ENCODE measurements around the gene GSN. TPM values are rescaled to one million over a fixed set of nuclear protein-coding genes. Genes with fewer than 3 reads are reported as not detected.

GSN gene
- total and polyA plus RNA-seq, 10 of the 15 experiments (the other 5 are each of a cell fraction or from before 2014, with no cell fraction given) = 0.66 to 9.2 (median 6.2) TPM

DNA sequence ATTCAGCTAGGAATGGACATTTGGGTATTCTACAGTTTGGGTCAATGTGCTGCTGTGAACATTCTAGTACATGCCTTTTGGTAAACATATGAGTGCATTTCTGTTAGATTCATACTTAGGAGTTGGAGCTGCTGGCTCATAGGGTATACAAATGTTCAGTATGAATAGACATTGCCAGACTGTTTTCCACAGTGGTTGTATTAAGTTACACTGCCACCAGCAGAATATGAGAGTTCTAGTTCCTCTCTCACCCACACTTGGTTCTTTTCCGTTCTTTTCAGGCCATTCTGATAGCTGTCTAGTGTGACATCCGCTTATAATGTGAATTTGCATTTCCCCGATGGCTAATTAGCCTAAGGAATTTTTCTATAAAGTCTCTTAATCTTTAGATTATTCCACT lies 77.1 kb downstream of the GSN start:
- DNase-seq (ENCODE audit: low read depth, low spot score) (no peak), FAIRE-seq (no peak), ATAC-seq (no peak)
- H3K4me3 ChIP-seq = no peak overlapping the region
- H3K79me2 ChIP-seq (ENCODE audit: control insufficient read depth, insufficient read depth, low read length) = no peaks in the 10 kb centered on the region
- no peak overlapping the region for H3K9ac ChIP-seq (ENCODE audit: control insufficient read depth, insufficient read depth, low read length)
- in situ Hi-C loops (cut with MboI) = no loop called here
- no peak overlapping the region for H2AFZ ChIP-seq (ENCODE audit: control insufficient read depth, low read depth, low read length)
- no peaks in the 10 kb centered on the region for H4K20me1 ChIP-seq (ENCODE audit: control insufficient read depth, insufficient read depth)
- SMC1A ChIA-PET (ENCODE audit: uncharacterized antibody, unreplicated experiment) = interaction anchor here (1.6 to 2.2 kb wide), 3 partner anchors 14 to 25 kb away, joined by 3 to 13 read pairs (median 4); no protein-coding TSS in a partner anchor
- intact Hi-C loops (cut with micrococcal nuclease; ENCODE audit: unreplicated experiment) = no loop called here
- TF ChIP-seq NR2C1 (IDR thresholded peaks at IDR 0.05) (no peak), BCL3 (IDR thresholded peaks at IDR 0.05; ENCODE audit: borderline replicate concordance, insufficient read depth, low read depth, low read length, poor library complexity, severe bottlenecking) (no peak), POLR2A (IDR thresholded peaks at IDR 0.05; ENCODE audit: low read depth, low read length) (no peak)
- BruUV-seq (replicated peaks) = no TSS peak
- RAD21 ChIA-PET (ENCODE audit: unreplicated experiment) = interaction anchor here (0.6 kb wide), 1 partner anchor 25 kb away, joined by 3 read pairs; no protein-coding TSS in a partner anchor
- 98% methylated on average over 3 of the region's 3 CpGs for WGBS (ENCODE audit: insufficient coverage, insufficient replicate concordance, low lambda C conversion rate, missing lambda C conversion rate)
- H3K4me1 ChIP-seq (ENCODE audit: control insufficient read depth, insufficient read depth, low read length) = peaks cover 3% of the 10 kb centered on the region; the same call in 1 of the 2 replicates
- no peak overlapping the region for H3K27ac ChIP-seq (ENCODE audit: control insufficient read depth, insufficient read depth)
- H3K9me3 ChIP-seq (replicated peaks; ENCODE audit: control insufficient read depth, insufficient read depth, low read length) = no peaks in the 10 kb centered on the region
- POLR2A ChIA-PET = no interaction called here
- CTCF ChIA-PET = interaction anchor here (1.2 kb wide), 1 partner anchor 25 kb away, joined by 9 read pairs; no protein-coding TSS in a partner anchor
- H3K36me3 ChIP-seq (ENCODE audit: control insufficient read depth in 2 of 2, insufficient read depth in 2 of 2, low read length in 1 of 2) = peaks cover 0 to 7% of the 10 kb centered on the region in 2 experiments; a peak in 1 of 4 replicates
- no peaks in the 10 kb centered on the region for H3K27me3 ChIP-seq (replicated peaks in 1 of 2; ENCODE audit: control insufficient read depth in 2 of 2, insufficient read depth in 2 of 2, low read length in 1 of 2)
- no peak overlapping the region for H3K4me2 ChIP-seq (ENCODE audit: control insufficient read depth, insufficient read depth)

GRCh38 chr9:121348221-121348620 lies 80.3 kb downstream of the GSN start:
- H3K79me2 ChIP-seq (ENCODE audit: control insufficient read depth, insufficient read depth, low read length) = no peaks in the 10 kb centered on the region
- FAIRE-seq (no peak), ATAC-seq (no peak), DNase-seq (ENCODE audit: low read depth, low spot score) (no peak)
- ChIA-PET RAD21 (ENCODE audit: unreplicated experiment) (interaction anchor here (1.1 to 1.3 kb wide), 2 partner anchors 9 kb away, joined by 3 read pairs; no protein-coding TSS in a partner anchor), SMC1A (ENCODE audit: uncharacterized antibody, unreplicated experiment) (interaction anchor here (1.1 to 3.8 kb wide), 6 partner anchors 9 to 30 kb away, joined by 3 to 11 read pairs (median 6); no protein-coding TSS in a partner anchor), POLR2A (interaction anchor here (1.2 kb wide), 1 partner anchor 10 kb away, joined by 3 read pairs; no protein-coding TSS in a partner anchor), CTCF (interaction anchor here (1.1 to 3.4 kb wide), 4 partner anchors 9 to 28 kb away, joined by 3 to 20 read pairs (median 8); no protein-coding TSS in a partner anchor)
- H2AFZ ChIP-seq (ENCODE audit: control insufficient read depth, low read depth, low read length) = no peak overlapping the region
- 98% methylated on average over 3 of the region's 3 CpGs for WGBS (ENCODE audit: insufficient coverage, insufficient replicate concordance, low lambda C conversion rate, missing lambda C conversion rate)
- H3K4me1 ChIP-seq (ENCODE audit: control insufficient read depth, insufficient read depth, low read length) = peaks cover 3% of the 10 kb centered on the region
- no peak overlapping the region for H3K4me2 ChIP-seq (ENCODE audit: control insufficient read depth, insufficient read depth)
- H3K9me3 ChIP-seq (replicated peaks; ENCODE audit: control insufficient read depth, insufficient read depth, low read length) = no peaks in the 10 kb centered on the region
- intact Hi-C loops (cut with micrococcal nuclease; ENCODE audit: unreplicated experiment) (no loop called here), in situ Hi-C loops (cut with MboI) (no loop called here)
- H3K9ac ChIP-seq (ENCODE audit: control insufficient read depth, insufficient read depth, low read length) = no peak overlapping the region
- H3K27ac ChIP-seq (ENCODE audit: control insufficient read depth, insufficient read depth) = no peak overlapping the region
- BruUV-seq (replicated peaks) = no TSS peak
- H3K27me3 ChIP-seq (replicated peaks in 1 of 2; ENCODE audit: control insufficient read depth in 2 of 2, insufficient read depth in 2 of 2, low read length in 1 of 2) = no peaks in the 10 kb centered on the region
- H4K20me1 ChIP-seq (ENCODE audit: control insufficient read depth, insufficient read depth) = no peaks in the 10 kb centered on the region
- H3K4me3 ChIP-seq = no peak overlapping the region
- H3K36me3 ChIP-seq (ENCODE audit: control insufficient read depth in 2 of 2, insufficient read depth in 2 of 2, low read length in 1 of 2) = peaks cover 0 to 7% of the 10 kb centered on the region in 2 experiments; a peak in 1 of 4 replicates
- TF ChIP-seq ETV6 (conservative IDR thresholded peaks at IDR 0.05 in 1 of 2, IDR thresholded peaks at IDR 0.05 in 1 of 2; ENCODE audit: borderline replicate concordance in 1 of 2, low read depth in 1 of 2) (no peak), HDAC6 (IDR thresholded peaks at IDR 0.05; ENCODE audit: unreplicated experiment) (no peak), CHD1 (IDR thresholded peaks at IDR 0.05; ENCODE audit: low read depth, low read length) (no peak), ZNF622 (IDR thresholded peaks at IDR 0.05) (no peak), HSF1 (IDR thresholded peaks at IDR 0.05; ENCODE audit: low read depth, low read length) (no peak), E4F1 (IDR thresholded peaks at IDR 0.05; ENCODE audit: borderline replicate concordance, partially characterized antibody) (no peak)
